Superior temporal gyrus (tissue), 1 donor: ENCODE results near the gene CEPT1.
"Not testable (repeated sequence)": the region's sequence is repeated elsewhere in the genome, so short reads cannot be mapped to it uniquely, and the experiment has no call there.

Experiments
- DNase-seq: peaks from one replicate; pipeline ENCODE4 v3.0.0-alpha.2; 2016; ENCODE audit errors: extremely low spot score

Gene CEPT1

DNA sequence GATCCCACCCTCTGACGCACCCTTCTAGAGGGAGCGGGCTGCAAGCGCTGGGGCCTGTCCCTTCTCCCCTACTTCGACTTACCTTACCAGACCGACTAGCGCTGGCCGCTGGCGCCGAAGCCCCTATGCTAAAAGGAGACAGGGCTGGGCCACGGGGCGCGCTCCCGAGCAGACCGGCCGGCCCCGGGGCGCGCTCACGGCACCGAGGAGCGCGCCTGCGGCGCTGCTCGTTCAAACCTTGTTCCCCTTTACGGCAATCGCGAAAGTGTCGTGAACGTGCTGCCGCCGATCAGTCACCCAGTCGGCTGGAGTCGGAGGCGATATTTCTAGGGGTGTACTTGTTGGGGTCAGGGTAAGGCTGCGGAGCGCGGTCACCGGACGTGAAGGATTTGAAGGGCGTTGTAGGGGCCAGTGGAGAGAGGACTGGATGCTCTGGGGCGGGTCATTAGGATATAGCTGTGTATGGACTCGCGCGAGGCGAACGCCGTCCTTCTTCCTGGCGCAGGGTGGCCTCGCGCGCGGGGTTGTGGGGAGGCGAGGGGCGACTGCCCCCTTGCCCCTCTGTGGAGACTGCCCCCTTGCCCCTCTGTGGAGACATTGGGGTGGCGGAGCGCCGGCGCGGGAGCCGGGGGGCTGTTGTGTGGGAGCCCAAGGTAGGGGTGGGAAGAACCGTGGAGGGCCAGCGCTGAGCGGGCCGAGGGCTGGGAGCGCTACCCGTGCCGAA, at the start of gene CEPT1, which contains the start of gene DRAM2:
TSS of gene CEPT1 (plus strand) at position 268 of the 724 bp plus-strand sequence. CDS start 7,492 bp downstream, outside the sequence.
TSS of gene DRAM2 (minus strand) at position 138 of the 724 bp plus-strand sequence. CDS start 8,539 bp downstream, outside the sequence.
- DNase-seq, result peak; percentile 96

DNA sequence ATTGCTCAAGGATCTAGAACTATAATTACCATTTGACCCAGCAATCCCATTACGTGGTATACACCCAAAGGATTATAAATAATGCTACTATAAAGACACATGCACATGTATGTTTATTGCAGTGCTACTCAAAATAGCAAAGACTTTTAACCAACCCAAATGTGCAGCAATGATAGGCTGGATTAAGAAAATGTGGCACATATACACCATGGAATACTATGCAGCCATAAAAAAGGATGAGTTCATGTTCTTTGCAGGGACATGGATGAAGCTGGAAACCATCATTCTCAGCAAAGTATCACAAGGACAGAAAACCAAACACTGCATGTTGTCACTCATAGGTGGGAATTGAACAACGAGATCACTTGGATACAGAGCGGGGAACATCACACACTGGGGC, 44.6 kb upstream of the CEPT1 start:
- not testable (repeated sequence) for DNase-seq

DNA sequence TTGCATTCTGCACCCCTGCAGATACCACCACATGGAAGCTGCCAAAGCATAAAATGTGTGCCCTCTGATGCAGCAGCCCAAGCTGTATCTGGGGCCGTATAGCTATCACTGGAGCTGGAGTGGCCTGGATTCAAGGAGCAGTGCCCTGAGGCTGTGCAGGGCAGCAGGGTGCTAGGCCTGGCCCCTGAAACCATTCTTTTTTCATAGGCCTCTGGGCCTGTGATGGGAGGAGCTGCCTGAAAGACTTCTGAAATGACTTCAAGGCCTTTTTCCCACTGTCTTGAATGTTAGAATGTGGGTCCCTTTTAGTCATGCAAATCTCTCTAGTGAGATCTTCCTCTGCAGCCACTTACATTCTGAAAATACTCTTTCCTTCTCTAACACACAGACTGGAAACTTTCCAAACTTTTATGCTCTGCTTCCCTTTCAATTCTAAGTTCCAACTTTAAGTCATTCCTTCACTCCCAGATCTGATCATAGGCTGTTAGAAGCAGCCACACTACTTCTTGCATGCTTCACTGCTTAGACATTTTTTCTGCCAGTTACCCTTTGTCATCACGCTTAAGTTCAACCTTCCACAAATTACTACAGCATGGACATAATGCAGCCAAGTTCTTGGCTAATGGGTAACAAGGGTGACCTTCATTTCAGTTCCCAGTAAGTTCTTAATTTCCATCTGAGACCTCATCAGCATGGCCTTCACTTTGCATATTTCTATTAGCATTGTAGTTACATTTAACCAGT, 42.5 kb upstream of the CEPT1 start:
- no peak for DNase-seq

DNA sequence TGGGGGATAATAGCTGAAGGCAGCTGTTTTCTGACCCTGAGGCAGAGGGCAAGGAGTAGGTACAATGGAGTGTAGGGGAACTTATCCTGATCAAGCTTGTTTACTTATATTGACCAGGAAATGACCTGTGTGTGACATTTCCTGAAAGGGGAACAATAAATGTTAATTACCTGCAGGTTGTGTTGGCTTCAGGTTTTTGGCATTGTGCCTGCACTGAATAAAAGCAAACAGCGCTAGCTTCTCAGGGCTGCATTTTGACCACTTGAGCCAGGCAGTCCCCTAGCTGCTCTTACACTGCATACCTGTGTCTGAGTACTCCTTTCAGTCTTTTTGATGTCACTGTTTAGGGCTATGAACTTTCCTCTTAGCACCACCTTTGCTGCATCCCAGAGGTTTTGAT, 40.7 kb upstream of the CEPT1 start:
- no peak for DNase-seq

DNA sequence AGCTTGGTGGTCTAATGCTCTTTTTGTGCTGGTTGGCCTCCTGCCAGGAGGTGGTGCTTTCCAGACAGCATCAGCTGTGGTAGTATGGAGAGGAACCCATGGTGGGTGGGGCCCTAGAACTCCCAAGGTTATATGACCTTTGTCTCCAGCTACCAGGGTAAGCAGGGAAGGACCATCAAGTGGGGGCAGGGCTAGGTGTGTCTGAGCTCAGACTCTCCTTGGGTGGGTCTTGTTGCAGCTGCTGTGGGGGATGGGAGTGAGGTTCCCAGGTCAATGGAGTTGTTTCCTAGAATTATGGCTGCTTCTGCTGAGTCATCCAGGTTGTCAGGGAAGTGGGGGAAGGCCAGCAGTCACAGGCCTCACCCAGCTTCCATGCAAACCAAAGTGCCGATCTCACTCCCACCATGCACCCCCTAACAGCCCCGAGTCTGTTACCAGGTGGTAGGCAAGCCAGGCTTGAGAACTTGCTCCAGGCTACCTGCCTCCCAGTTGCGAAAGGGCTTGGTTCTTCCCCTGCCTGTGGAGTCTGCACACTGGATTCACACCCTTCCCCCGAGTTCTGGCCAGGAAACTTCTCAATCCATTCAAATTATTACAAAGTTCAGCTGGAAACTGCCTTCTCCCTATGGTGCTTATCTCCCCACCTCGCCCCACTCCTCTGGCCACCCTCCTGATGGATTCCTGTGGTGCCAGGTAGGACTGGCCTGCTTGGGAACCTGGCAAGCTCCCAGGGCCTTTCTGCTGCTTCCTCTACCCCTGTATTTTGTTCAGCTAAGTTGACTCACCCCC, 38.0 kb upstream of the CEPT1 start:
- no peak for DNase-seq

DNA sequence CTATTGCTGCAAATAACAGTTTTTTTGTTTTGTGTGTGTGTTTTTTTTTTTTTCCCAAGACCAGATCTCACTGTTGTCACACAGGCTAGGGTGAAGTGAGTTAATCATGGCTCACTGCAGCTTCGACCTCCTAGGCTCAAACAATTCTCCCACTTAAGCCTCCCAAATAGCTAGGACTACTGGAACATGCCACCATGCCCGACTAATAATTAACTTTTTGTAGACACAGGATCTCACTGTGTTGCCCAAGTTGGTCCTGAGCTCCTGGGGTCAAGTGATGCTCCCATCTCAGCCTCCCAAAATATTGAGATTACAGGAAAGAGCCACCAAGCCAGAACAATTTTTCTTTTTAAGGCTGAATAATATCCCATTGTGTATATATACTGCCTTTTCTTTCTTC, 35.0 kb upstream of the CEPT1 start:
- DNase-seq, result no peak

DNA sequence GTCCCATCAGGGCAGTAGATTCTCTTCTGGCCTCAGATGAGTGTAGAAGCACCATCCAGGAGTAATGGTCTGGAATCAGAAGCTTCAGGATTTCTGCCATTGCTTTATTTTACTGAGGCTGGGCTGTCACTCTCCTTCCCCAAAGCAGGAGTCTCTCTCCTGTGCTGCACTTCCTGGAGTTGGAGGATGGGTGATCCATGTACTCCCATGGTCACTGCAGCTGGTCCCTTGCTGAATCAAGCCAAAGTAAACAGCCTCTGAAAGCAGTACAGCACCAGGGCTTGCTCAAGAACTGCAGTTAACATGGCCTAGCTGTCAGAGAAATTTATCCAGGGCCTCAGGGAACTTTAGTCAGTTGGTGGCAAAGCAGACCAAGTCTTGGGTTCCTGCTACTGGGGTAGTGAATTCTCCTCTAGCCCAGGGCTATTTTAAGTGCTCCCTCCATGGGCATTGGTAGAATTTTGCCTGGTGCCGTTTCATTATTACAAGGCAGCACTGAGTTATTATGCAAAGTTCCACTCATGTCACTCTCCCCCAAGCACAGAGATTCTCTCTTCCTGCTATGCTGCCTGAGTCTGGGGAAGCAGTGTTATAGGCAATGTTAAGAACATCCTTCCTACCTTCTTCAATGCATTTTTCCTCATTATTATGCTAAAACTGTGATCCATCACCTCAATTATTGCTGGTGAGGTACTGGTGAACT, 29.7 kb upstream of the CEPT1 start:
- DNase-seq, result no peak

DNA sequence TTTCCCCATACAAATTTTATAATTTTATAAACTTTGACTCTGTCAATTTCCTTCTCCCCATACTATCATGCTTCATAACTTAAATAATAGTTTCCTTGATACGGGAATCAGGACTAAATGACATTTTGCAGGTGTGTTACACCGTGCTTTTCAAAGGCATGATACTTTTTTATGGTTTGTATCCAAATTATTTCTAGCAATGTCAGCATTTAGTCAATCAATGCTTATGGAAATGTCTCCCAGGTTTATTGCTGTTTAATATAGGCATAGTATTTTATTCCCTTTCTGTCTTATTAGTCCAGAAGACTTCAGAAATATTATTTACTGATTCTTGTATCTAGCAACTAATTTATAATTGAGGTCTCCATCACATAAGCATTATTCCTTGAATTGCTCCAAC, 23.5 kb upstream of the CEPT1 start:
- DNase-seq, result no peak

DNA sequence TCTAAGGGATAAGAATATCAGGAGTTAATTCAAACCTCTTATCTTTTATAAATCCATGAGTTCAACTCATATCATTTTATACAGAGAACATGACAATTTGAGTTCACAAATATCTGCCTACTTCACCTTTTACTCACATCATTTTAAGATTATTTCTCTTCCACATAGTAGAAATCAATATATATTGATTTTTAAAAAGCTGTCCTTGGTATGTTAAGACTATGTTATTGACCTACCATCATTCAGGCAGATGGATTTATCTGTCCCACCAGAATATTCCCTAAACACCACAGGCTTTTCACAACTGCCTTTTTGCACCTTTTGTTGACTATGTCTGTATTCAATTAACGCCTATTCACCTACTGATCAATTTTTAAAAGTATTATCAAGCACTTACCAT, 13.7 kb upstream of the CEPT1 start:
- no peak for DNase-seq

DNA sequence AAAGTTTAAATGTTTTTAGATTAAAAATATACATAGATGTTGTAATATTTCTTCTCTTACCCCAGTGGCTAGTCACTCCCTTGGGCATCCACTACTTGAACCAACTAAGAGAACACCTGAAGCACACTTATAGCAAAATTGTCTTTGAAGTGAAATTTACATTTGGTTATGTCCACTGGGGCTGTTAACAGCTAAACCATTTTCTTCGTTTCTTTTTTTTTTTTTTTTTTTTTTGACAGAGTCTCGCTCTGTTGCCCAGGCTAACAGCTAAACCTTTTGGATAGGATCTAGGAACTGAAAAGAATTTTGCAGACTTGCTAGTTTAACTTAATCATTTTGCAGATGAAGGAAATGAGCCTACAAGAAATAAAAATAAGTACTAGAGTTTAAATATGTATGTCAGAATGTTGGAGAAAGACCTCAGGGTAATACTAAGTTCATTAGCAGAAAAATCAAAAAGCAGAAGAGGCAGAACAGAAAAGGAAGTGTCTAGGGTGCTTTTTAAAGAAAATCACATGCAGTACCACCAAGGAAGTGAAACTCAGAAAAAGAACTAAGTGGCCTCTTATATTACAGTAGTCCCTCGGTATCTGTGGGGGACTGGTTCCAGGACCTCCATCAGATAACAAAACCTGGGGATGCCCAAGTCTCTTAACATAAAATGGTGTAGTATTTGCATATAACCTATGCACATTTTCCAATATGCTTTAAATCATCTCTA, 11.9 kb upstream of the CEPT1 start:
- DNase-seq, result no peak

DNA sequence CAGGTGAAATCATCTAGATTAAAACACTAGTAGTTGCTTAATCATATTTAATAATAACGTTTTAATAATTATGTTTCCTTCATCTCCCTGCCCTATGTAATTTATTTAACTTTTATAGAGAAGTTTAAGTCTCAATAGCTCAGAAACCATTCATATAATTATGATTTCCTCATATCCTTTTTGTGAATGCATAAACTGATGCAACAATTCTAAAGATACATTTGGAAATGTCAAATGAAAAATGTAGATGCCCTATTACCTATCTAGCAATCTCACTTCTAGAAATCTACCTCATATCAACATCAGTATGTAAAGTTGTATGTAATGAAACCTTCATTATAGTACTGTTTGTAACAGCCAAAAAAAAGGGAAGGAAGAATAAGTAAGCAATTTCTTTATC, 10.6 kb upstream of the CEPT1 start:
- DNase-seq, result no peak

DNA sequence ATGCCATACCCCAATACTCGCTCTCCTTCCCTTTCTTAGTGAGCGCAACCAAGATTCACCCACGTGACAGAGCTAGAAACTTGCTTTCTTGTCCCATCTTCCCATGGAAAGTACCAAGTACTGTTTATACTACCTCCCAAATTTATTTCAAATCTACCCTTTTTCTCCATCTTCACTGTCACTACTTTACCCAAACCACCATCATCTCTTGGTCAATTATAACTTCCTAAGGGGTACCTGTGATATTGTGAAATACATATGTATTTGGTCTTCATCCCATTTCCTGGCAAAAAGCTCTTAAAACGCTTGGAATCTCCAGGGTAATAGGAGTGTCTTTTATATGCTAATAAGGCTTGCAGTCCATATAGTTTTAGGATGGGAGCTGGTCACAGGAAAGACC, 8.3 kb upstream of the CEPT1 start:
- no peak for DNase-seq

DNA sequence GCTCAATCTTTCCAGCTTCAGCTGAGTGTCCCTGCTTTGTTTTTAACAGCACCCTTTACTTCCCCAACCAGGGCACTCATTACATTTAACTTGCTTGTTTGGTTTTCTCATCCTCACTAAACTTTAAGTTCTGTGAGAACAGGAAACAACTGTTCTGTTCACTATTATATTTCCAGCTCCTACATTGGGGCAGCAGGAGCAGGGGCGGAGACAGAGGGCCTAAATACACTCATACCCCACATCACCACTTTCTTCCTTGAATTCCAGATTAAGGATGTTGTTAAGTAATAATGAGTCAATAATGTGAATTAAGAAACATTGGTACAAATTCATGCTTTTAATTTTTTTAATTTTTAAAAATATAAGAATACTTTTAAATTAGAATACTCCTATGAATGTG, 6.2 kb upstream of the CEPT1 start:
- no peak for DNase-seq

DNA sequence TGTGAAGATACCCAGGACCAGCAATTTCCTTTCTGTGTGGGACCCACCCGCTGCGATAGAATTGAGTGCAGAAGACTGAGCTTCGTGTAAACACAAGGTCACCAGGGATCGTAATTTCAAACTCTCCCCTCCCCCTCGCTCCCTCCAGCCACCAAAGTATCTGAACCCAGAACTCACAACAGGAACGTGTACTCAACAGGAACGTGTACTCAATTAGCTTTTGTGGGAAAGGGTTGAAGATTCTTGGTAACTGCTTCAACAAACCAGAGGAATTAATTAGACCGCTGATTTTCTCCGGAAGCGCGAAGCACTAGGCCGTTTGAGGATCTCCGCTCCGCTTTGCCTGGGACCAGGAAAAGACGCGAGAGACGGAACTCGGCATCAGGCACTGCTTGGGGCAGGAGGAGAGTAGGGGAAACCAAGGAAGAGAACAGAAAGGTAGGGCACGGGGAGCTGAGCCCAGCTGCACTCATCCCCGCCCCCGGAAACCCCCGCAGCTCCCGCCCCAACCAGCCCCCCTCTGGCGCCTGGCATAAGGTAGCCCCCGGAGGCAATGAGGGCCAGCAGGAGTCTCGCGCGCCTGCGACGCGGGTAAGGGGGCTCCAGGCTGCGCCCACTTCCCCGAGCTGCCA, 583 bp upstream of the CEPT1 start:
- peak; percentile 67 for DNase-seq

DNA sequence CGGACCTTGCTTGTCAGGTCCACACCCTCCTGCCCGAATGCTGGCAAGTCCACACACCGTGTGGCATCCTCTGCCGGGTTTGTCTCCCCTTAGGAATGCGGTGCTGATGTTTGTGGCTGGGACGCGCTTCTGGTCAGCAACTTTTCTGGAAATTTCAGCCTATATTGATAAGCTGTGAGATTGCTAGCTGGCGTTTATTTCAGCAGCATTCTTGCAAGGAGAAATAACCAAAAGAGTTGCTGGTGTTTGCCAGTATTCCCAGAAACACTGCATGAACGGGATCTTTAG, 601 bp downstream of the CEPT1 start:
- no peak for DNase-seq

DNA sequence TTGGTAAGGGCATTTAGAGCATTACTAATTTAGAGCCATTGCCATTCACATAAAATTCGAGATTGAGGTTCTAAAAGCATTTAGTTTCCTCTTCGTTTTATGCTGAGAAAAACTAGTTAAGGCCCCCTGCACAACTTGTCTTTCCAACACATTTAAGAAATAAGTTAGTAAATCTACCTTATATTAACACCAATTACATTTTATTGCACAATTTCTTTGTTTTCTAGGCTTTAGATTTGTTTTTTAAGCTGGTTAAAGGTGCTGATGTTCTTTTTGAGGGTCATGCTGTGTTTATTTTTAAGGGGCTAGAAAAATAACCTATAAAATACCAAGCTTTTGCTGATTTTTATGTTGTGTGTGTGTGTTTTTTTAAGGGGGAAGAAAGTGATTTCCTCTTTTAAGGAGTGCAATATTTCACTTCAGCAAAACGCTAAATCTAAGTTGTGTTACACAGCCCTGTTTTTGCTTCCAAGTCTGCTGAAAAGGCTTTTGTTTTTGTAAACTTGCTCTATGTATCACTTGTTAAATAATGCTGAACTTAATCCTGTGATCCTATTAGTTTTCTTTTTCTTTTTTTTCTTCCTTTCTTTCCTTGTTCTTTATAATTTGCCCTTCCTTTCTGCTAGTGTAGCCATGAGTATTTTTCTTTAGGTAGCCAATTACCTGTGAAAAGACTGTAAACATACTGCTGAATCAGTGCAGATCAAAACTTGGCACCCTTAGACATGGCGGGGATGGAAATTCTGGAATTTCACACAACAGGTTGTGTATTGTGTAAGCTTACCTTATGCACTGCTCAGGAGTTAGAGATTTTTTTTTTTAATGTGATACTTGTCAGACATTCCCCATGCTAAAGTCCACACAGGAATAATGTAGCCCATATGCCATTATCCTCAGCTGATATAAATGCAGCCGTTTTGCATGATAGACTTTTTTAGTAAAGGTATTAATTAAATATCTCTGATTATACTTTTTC, 1.5 kb downstream of the CEPT1 start:
- DNase-seq, result no peak

DNA sequence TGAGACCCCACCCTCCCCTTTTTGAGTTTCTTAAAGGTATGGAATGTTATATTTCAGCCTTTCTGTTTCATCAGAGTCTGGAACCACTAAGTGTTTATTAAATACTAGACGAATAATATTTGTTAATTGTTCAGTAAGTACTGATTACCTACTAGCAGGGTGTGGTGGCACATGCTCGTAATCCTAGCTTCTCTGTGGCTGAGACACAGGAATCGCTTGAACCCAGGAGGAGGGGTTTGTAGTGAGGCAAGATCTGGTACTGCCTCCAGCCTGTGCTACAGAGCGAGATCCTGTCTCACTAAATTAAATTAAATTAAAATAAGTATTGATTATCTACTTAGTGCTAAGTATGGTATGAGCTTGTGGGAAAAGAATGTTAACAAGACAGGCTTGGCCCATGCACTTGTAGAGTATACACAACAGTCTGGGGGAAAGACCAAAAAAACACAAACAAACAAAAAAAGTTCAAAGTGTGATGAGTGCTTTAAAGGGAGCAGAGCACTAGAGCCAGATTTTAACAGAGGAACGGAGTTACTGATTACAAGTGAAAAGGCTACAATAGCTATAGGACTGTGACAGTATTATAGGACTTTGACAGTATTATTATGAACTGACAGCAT, 2.4 kb downstream of the CEPT1 start:
- DNase-seq, result no peak

DNA sequence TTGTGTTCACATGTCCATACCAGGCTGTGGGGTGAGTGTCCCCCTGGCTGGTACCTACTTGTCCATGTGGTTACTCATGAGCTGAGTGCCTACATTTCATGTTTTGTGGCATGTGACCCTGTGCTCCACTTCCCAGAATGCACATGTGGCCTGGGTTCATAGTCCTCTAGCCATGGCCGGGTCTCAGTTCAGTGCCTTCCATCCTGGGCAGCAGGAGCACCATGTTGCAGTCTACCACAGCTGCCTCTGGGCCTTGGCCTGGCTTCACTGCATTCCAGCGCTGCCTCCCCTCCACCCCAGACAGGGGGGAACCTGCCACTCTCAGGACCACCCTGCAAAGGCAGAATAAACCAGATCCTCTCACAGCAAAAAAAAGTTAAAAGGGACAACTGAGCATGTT, 5.5 kb downstream of the CEPT1 start:
- DNase-seq, result no peak
